ENCODE measurements around the gene INPP4B. TPM values are rescaled to one million over a fixed set of nuclear protein-coding genes. Genes with fewer than 3 reads are reported as not detected.

The INPP4B gene
- polyA plus RNA-seq, 1 of the 3 experiments (the other 2 are of a cell fraction), result 0.08 TPM

- Histone ChIP-seq H3K9ac (no peak overlapping the region), H3K4me2 (no peak overlapping the region), H3K4me3 (ENCODE audit: low read depth in 2 of 2, low read length in 1 of 2) (no peak overlapping the region), H3K27me3 (ENCODE audit: insufficient read depth) (no peaks in the 10 kb centered on the region), H3F3A (replicated peaks; ENCODE audit: insufficient read depth) (peaks cover 7% of the 10 kb centered on the region), H3K27ac (ENCODE audit: low read depth in 2 of 2, low read length in 1 of 2) (no peak overlapping the region), H3K79me2 (ENCODE audit: insufficient read depth) (no peaks in the 10 kb centered on the region), H3K9me3 (no peaks in the 10 kb centered on the region), H4K20me1 (ENCODE audit: insufficient read depth) (no peaks in the 10 kb centered on the region), H3K36me3 (replicated peaks in 1 of 2; ENCODE audit: control insufficient read depth in 1 of 2, insufficient read depth in 2 of 2, low read length in 1 of 2) (no peaks in the 10 kb centered on the region), H2AFZ (ENCODE audit: low read depth) (no peak overlapping the region), H3K9me2 (no peaks in the 10 kb centered on the region), H3K4me1 (ENCODE audit: control insufficient read depth in 1 of 2, insufficient read depth in 2 of 2, low read depth in 1 of 2, low read length in 1 of 2) (no peaks in the 10 kb centered on the region; a peak in 2 of 4 replicates)
- CTCF ChIA-PET, result no interaction called here
- DNase-seq, result no peak
- POLR2A ChIA-PET, result no interaction called here
- TF ChIP-seq TAF1 (IDR thresholded peaks at IDR 0.05; ENCODE audit: borderline replicate concordance, low read depth, low read length) (no peak), CTCF (IDR thresholded peaks at IDR 0.05) (no peak), FOSL2 (IDR thresholded peaks at IDR 0.05; ENCODE audit: borderline replicate concordance, low read depth) (no peak), EP300 (IDR thresholded peaks at IDR 0.05; ENCODE audit: borderline replicate concordance in 1 of 2, low read depth in 1 of 2, low read length in 1 of 2) (no peak), TEAD4 (IDR thresholded peaks at IDR 0.05; ENCODE audit: borderline replicate concordance, insufficient read depth) (no peak), SIN3A (IDR thresholded peaks at IDR 0.05; ENCODE audit: borderline replicate concordance, low read depth, low read length) (no peak), EZH2phosphoT487 (IDR thresholded peaks at IDR 0.05; ENCODE audit: borderline replicate concordance, low read depth) (no peak), FOXJ3 (CRISPR knock-in tag; IDR thresholded peaks at IDR 0.05) (no peak), MAX (IDR thresholded peaks at IDR 0.05; ENCODE audit: low read depth) (no peak), USF2 (IDR thresholded peaks at IDR 0.05; ENCODE audit: borderline replicate concordance, low read depth, low read length) (no peak), SMC3 (IDR thresholded peaks at IDR 0.05; ENCODE audit: low read depth, low read length) (no peak), MEF2A (IDR thresholded peaks at IDR 0.05; ENCODE audit: borderline replicate concordance, low read depth) (no peak), NRF1 (IDR thresholded peaks at IDR 0.05; ENCODE audit: low read depth, low read length) (no peak), RCOR1 (IDR thresholded peaks at IDR 0.05; ENCODE audit: low read length) (no peak), JUND (IDR thresholded peaks at IDR 0.05) (no peak), GATA2 (CRISPR knock-in tag; IDR thresholded peaks at IDR 0.05) (no peak), CHD2 (IDR thresholded peaks at IDR 0.05; ENCODE audit: low read length, partially characterized antibody) (no peak)
- WGBS (ENCODE audit: low lambda C conversion rate), result 67% methylated on average over 2 of the region's 2 CpGs
Observed at GRCh38 chr4:142440093-142440492, 406.0 kb downstream of the INPP4B start.
